Activated T-cell treated with anti-CD3 and anti-CD28 coated beads, Interleukin-2, amount 50 U/mL, for 48 hours (primary cell): ENCODE results near the gene SLC25A25.

Experiments used
- DNase-seq, 2 experiments: peaks; one replicate each; pipeline ENCODE4 v3.0.0-alpha.2; 2020

SLC25A25 gene

DNA sequence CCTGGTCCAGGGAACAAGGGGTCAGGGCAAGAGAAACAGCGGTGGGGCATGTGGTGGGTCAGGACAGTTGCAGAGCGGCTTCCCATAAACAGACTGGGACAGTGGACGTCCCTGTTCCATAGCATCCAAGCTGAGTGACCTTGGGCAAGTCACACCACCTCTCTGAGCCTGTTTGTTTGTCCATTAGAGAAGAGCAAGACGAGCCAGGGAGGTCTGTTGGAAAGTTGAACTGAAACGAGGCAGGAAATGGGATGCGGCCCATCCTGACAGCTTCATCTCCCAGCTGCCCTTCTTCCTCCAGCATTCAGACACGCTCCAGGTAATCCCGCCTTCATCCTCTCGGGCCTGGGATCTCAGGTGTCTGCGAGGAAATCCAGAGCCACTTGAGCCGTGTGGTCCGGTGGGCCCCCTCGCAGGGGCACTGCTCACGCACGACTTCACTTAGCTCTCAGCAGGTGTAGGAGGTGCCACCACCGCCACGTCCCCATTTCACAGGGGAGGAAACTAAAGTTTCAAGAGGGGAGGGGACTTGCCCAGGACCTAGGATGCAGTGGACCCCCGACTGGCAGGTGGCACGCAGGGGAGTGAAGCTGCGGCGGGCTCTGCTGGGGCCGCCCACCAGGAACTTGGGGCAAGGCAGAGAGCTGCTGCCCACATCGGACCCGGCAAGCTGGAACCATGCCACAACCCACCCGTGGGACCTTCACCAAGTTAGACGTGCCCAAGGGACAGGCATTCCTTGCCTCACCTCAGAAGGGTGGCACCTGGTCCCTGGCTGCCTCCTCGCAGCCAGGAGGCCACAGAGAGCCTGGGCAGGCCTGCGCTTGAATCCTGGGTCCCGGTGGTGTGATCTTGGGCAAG lies 46.5 kb downstream of the SLC25A25 start:
- no peak for DNase-seq

- DNase-seq = no peak
Observed at GRCh38 chr9:128115187-128116103, 47.4 kb downstream of the SLC25A25 start.

GRCh38 chr9:128116104-128117083 lies 48.4 kb downstream of the SLC25A25 start:
- DNase-seq = no peak

DNA sequence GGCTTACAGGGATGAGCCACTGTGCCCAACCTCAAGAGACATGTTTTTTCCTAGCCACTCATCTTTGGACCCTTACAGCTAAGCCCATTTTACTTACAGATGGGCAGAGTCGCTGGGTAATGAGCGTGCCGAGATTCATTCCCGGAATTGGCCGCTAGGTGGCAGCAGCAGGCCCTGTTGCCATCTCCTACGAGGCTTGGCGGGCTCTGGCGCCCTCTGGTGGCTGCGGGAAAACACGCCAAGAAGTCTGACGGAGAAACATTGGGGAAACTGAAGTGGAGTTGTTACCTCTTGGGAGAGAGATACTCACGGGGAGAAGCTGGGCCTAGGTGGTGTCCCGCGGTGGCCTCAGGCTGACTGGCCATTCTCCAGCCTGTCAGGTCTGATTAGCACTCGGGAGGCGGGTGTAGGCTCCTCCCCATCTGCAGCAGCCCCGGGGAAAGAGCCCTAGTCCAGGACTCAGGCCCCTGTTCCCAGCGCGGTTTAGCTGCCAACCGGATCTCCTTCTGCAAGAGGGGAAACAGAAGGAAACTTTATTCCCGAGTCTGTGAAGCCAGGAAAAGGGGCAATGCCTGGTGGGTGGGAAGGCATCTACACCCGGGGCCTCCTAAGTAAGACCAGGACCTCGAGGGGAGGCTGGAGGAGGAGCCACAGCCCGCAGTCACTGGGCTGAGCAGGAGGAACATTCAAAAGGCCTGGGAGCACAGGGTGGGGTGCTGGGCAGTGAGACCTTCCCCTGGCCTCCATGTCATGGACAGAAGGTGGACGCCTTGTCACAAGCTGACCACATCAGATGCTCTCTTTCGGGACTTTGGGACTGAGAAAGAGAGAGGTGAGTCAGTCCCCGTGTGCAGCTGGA lies 49.8 kb downstream of the SLC25A25 start:
- DNase-seq = peak; percentile 99

- DNase-seq = no peak
Observed at GRCh38 chr9:128118472-128118857, 50.4 kb downstream of the SLC25A25 start.

DNA sequence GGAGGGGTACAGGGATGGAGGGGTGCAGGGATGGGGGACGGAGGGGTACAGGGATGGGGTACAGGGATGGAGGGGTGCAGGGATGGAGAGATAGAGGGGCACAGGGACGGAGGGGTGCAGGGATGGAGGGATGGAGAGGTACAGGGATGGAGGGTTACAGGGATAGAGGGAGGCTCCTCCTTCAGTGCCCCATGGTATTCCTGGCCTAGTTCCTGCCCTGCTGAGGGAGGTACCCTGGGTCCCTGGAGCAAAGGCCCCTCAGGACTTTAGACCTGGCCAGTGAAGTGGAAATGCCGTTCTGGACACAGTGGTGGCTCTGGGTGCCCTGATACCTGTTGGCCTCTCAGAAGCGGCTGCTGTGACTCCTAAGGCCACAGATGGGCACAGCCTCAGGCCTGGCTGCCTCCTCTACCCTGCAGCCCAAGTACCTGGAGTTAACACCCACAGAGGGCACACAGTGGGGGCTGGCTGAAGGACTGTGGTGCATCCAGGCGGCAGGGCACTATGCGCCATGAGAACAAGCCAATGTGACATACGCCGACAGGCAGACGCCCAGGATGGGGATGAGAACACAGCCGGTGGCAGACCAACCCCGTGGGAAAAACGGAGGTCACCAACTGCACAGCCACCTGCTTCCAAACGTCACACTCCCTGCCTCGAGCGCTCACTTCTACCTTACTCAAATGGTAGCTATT lies 51.1 kb downstream of the SLC25A25 start:
- DNase-seq = no peak

DNA sequence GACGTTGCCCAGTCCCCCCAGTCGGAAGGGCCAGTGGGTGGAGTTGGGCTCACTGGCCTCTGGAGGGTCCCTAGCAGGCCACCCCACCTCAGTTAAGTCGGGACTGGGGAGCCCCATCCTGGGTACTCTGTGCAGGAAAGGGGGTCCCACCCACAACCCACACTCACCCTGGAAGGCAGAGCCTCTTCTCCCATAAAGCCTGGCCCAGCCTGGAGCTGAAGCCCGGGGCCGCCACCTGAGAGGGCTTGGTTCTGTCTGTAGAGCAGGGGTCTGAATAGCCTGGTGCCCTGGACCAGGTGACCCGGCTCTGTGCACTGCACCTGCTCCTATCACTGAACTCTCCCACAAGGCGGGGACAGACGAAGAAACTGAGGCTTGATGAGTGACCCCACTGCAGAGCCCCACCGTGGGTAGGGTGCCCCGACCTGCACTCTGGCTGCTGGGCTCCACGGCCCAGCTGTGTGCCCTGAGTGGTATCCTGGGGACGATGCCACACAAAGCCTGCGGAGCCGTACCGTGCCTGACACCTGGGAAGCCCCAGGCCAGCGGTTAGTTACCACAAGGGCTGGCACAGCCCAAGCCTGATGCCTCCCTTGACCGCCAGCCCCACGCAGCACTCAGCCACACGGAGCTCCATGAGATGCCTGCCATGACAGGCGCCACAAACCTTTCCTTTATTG lies 52.2 kb downstream of the SLC25A25 start:
- DNase-seq = no peak

- DNase-seq = no peak
Observed at GRCh38 chr9:128120741-128121465, 52.9 kb downstream of the SLC25A25 start.

DNA sequence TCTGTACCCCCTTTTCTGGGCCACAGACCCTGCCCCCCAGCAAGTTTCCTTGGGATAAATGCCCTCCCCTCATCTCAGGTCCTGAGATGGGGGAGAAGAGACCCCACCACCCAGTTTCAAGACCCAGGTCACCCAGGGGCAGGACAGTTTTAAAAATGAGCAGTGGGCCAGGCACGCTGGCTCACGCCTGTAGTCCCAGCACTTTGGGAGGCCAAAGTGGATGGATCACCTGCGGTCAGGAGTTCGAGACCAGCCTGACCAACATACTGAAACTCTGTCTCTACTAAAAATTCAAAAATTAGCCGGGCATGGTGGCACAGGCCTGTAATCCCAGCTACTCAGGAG lies 53.4 kb downstream of the SLC25A25 start:
- DNase-seq = no peak

DNA sequence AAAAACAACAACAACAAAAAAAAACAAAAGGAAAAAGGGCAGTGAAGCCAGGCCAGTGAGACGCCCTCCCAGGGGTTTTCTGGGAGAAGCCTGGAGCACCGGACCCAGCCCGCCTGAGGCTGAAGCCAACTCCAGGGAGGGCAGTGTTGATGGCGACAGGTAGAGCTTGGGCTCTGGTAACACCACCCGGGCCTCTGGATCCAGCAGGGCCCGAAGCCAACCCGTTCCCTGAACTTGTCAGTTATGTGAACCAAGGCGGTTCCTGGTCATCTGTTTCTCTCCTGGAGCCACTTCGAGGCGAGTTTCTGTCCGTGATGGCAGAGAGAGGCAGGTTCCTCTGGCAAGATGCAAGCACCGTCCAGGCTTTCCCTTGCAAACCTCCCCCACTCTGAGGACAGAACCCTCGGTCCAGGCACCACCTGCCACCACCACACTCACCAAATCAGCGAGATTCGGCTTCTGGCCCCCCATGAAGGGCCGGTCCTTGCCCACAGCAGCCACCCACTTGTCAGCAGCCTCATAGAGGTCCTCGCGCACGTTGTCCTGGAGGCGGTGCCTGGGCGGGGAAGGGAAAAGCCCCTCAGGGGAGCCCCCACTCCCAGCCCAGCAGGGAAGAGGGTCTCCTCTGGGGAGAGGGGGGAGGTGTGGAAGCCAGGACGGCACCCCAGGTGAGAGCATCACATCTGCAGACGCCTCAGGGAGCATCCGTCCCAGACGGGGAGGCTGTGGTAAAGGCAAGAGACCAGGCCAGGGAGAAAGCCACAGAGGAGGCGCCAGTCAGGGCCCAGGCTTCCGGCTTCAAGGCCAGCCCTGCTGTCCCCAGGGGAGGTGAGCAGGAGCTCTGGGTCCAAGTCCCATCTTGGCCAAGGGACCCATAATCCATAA lies 54.1 kb downstream of the SLC25A25 start:
- DNase-seq = no peak

DNA sequence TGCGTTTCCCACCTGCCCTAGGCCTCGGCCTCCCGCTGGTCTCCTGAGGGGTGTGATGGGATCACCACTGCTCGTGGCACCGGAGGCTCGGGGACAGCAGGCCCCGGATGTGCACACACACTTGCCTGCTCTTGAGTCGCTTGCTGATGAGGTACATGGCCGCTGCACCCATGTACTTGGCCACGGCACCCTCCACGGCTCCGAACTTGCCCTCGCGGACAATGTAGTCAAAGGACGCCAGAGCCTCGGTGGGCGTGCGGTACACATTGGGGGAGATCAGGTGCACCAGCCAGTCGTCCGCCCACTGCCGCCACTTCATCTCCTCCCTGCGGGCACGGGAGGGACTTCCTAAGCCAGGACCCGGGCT lies 54.8 kb downstream of the SLC25A25 start:
- no peak for DNase-seq

DNA sequence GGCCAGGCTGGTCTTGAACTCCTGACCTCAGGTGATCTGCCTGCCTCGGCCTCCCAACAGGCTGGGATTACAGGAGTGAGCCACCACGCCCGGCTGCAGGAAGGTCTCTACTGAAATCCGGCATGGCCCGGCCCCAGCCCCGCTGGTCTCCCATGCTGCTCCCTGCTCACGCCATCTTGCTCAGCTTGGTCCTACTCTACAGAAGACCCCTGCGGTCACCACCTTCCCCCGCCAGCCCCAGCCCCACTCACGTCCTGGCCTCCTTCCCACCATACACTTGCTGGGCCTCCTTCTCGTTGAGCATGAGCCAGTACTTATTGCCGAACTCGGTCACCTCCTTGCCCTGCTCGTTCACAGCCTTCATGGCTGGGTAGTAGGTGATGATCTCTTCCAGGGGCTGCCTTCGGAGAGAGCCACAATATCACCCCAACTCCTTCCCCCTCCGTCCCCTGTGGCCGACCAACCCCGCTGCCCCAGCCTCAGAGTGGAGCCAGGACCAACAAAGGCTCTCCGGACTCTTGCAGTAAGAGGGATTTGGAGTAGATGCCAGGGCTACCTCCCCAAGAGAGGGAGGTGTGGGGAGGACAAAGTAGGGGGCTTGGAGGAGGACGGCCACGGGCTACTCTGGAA lies 55.5 kb downstream of the SLC25A25 start:
- DNase-seq = no peak

DNA sequence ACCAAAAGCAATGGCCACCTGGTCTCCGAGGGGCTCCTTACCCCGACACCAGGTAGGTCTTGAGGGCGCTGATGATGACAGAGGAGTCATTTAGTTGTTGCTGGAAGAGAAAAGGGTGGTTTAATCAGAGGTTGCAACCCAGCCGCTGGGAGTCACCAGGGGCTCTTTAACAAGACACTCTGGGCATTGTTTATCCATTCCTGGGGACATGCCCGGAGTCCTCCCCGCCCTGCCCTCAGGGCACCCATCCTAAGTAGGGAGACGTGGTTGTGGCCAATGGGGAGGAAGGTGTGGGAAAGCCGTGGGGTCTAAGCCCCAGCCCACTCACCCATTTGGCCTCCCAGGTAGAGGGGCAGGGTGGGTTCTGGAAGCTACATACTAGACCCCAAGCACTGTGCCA lies 56.4 kb downstream of the SLC25A25 start:
- DNase-seq = no peak

GRCh38 chr9:128124873-128125579 lies 57.0 kb downstream of the SLC25A25 start:
- DNase-seq = peak; percentile 66 to 71

- no peak for DNase-seq
Observed at GRCh38 chr9:128125580-128126354, 57.7 kb downstream of the SLC25A25 start.

GRCh38 chr9:128127568-128127989 lies 59.5 kb downstream of the SLC25A25 start, which contains the start of gene PTGES2:
Gene PTGES2, minus strand, starts transcription at chr9:128127729. Its CDS starts 12 bp downstream, at chr9:128127717.
- DNase-seq = peak; percentile 87 to 89
